Panc1 (cell line): ENCODE results near the gene EHD4. TPM values are rescaled to one million over a fixed set of nuclear protein-coding genes. Genes with fewer than 3 reads are reported as not detected.

Source experiments
- ATAC-seq: fragments of 200-7000 bp; cut with Tn5 transposase; 2 replicates; pipeline ENCODE4 v1.9.1; 2020; ENCODE audit warnings: mild to moderate bottlenecking, moderate library complexity
- BruUV-seq: library from RNA; stranded (reverse); fragments of 400-500 nt; replicated peaks from 2 replicates; lab custom pipeline; 2021; lab: Mats Ljungman, UMichigan
- CTCF ChIA-PET: fragments of 300-600 bp; sonication (Branson Sonifier 250); formaldehyde crosslinking; loops from one replicate; lab custom pipeline; 2022; ENCODE audit warnings: antibody characterized with exemption; lab: Charles Lee
- POLR2A ChIA-PET: fragments of 300-600 bp; sonication (Branson Sonifier 250); formaldehyde crosslinking; loops from one replicate; lab custom pipeline; 2022; ENCODE audit warnings: antibody characterized with exemption; lab: Charles Lee
- DNase-seq: peaks from one replicate; pipeline ENCODE4 v3.0.0-alpha.2; 2010; ENCODE audit warnings: low read depth, low spot score
- H3K27ac ChIP-seq: 2 replicates; pipeline ENCODE4 v1.5.1; 2011; ENCODE audit warnings: mild to moderate bottlenecking, low read length, inconsistent platforms
- H3K27me3 ChIP-seq: fragments of 200-500 bp; sonication (Bioruptor generic); 2 replicates; pipeline ENCODE4 v1.6.0; 2014; ENCODE audit warnings: low read length, inconsistent platforms; ENCODE audit not compliant: control insufficient read depth, insufficient read depth
- H3K36me3 ChIP-seq: fragments of 200-500 bp; sonication (Bioruptor generic); 2 replicates; pipeline ENCODE4 v1.5.1; 2014; ENCODE audit warnings: inconsistent platforms, mild to moderate bottlenecking, low read length, moderate library complexity; ENCODE audit not compliant: control insufficient read depth, insufficient read depth
- H3K4me1 ChIP-seq: 2 replicates; pipeline ENCODE4 v1.5.1; 2011; ENCODE audit warnings: inconsistent platforms, mild to moderate bottlenecking, low read length, moderate library complexity; ENCODE audit not compliant: control insufficient read depth, insufficient read depth
- H3K4me3 ChIP-seq, 2 experiments: 2 replicates each; pipeline ENCODE4 v1.5.1; 2011 to 2012; ENCODE audit warnings: low read depth in 2 of 2, low read length in 2 of 2, mild to moderate bottlenecking in 2 of 2, inconsistent platforms in 1 of 2, moderate library complexity in 1 of 2
- H3K9me3 ChIP-seq: fragments of 200-500 bp; sonication (Bioruptor generic); 2 replicates; pipeline ENCODE4 v1.5.1; 2014; ENCODE audit warnings: low read depth, mild to moderate bottlenecking, inconsistent platforms, low read length, moderate library complexity; ENCODE audit not compliant: control insufficient read depth, insufficient read depth
- POLR2AphosphoS5 ChIP-seq: IDR thresholded peaks from 2 replicates; pipeline ENCODE4 v1.6.1; 2012; ENCODE audit warnings: mild to moderate bottlenecking, low read depth, low read length, moderate library complexity
- REST ChIP-seq, 2 experiments: IDR thresholded peaks; 2 replicates each; pipeline ENCODE4 v1.6.1; 2011 to 2012; ENCODE audit warnings: low read depth in 2 of 2, control low read depth in 1 of 2, low read length in 1 of 2, mild to moderate bottlenecking in 1 of 2, moderate library complexity in 1 of 2; ENCODE audit not compliant: insufficient read depth in 1 of 2
- SIN3A ChIP-seq: IDR thresholded peaks from 2 replicates; pipeline ENCODE4 v1.6.1; 2012; ENCODE audit warnings: low read depth, mild to moderate bottlenecking, low read length, moderate library complexity, borderline replicate concordance; ENCODE audit not compliant: insufficient read depth
- TCF7L2 ChIP-seq: IDR thresholded peaks from 2 replicates; pipeline ENCODE4 v1.6.1; 2011; ENCODE audit warnings: mild to moderate bottlenecking, low read depth, low read length, inconsistent platforms
- in situ Hi-C: cut with HindIII; loops from 2 replicates; pipeline ENCODE4 v1.10.0; 2016; ENCODE audit warnings: low sequenced_read_pairs, low pct_unique_long_range_greater_than_20kb
- intact Hi-C: fragments of 100-400 bp; cut with micrococcal nuclease; formaldehyde crosslinking; loops from one replicate; pipeline ENCODE4 v1.10.0; 2022; ENCODE audit not compliant: unreplicated experiment
- total RNA-seq: library from RNA; stranded (reverse); gene quantifications from one replicate; pipeline ENCODE4 v1.2.1, GENCODE V29; 2021; ENCODE audit not compliant: unreplicated experiment
- TF ChIP-seq, protein P1 (sequence below): fragments of 450-650 bp; IDR thresholded peaks from 2 replicates; pipeline ENCODE4 v1.5.1; 2017; ENCODE audit warnings: mild to moderate bottlenecking

EHD4 gene
- total RNA-seq, 1 experiment from 2014 or later = 43.2 TPM

DNA sequence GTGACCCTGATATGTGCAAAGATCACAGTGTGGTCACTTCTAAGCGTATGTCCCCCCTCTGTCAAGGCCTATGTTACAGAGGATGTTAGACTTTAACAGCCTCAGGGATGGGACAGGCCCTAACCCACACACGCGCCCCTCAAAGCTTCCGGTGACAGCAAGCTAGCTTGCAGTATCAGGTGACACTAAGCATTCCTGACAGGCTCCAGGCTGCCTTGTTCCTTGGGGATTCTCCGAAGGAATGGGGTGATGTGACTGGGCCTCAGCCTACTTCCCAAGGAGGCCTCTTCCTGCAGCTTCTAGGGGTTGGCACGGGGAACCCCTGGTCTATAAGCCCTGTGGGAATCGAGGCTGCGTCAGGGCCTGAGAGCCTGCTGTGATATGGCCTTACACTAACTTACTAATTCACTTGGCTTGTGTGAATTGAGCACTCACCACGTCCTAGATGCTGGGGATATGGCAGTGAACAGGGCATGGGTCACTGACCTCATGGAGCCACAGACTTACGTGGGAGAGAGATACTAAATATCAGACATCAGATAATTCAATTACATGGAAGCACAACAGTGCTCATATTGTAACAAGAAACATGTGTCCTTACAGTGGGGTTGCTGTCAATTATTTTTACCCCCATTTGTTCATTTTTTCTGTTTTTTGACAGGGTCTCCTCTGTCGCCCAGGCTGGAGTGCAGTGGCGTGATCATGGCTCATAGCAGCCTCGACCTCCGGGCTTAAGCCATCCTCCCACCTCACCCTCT lies 67.1 kb downstream of the EHD4 start:
- ATAC-seq = peak; percentile 32; the same call in 1 of the 2 replicates

DNA sequence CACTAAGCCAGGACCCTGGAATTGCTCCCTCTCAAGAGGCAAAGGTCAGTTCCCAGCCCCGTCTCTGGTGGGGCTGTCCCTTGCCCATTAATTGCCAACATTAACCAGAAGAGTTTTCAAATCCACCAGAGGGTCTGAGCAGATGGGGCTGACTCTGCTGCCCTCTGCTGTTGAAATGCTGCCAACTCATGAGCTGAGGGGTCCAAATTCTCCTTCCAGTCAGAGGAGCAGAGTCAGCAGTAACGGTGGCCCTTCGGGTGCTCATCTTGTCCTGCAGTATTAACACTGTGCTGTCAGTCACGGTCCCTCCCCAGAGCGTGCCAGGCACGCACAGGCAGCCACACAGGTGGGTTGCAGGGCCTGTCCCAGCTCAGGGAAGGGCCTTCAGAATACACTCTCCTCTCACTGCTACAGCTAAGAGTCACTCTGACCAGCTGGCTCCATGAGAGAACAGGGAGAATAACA lies 67.8 kb downstream of the EHD4 start:
- in situ Hi-C loops (no loop called here), intact Hi-C loops (no loop called here)
- DNase-seq = peak; percentile 54
- POLR2A ChIA-PET = no interaction called here
- ATAC-seq = peak; percentile 90
- CTCF ChIA-PET = interaction anchor here (0.6 to 1.5 kb wide), 8 partner anchors 11 to 977 kb away, joined by 3 to 5 read pairs (median 4); partner anchors contain the start of gene MAPKBP1
- H3K27ac ChIP-seq = peak overlapping the region; percentile 30; the same call in 1 of the 2 replicates
- no peak for TF ChIP-seq SIN3A
- TF ChIP-seq, protein P1, sequence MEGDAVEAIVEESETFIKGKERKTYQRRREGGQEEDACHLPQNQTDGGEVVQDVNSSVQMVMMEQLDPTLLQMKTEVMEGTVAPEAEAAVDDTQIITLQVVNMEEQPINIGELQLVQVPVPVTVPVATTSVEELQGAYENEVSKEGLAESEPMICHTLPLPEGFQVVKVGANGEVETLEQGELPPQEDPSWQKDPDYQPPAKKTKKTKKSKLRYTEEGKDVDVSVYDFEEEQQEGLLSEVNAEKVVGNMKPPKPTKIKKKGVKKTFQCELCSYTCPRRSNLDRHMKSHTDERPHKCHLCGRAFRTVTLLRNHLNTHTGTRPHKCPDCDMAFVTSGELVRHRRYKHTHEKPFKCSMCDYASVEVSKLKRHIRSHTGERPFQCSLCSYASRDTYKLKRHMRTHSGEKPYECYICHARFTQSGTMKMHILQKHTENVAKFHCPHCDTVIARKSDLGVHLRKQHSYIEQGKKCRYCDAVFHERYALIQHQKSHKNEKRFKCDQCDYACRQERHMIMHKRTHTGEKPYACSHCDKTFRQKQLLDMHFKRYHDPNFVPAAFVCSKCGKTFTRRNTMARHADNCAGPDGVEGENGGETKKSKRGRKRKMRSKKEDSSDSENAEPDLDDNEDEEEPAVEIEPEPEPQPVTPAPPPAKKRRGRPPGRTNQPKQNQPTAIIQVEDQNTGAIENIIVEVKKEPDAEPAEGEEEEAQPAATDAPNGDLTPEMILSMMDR = peak; percentile 89
- no TSS peak for BruUV-seq
- H3K36me3 ChIP-seq = peaks cover 7% of the 10 kb centered on the region; the same call in 1 of the 2 replicates
- H3K4me3 ChIP-seq = no peak overlapping the region
- no peaks in the 10 kb centered on the region for H3K9me3 ChIP-seq
- H3K27me3 ChIP-seq = no peaks in the 10 kb centered on the region
- 0 out of 2 replicates have a peak, but pooled peaks cover 2% of the 10 kb centered on the region for H3K4me1 ChIP-seq

More for the DNA sequence above, 67.1 kb downstream of the EHD4 start:
- DNase-seq = no peak
- intact Hi-C loops = no loop called here
- Histone ChIP-seq H3K9me3 (no peaks in the 10 kb centered on the region), H3K4me1 (0 out of 2 replicates have a peak, but pooled peaks cover 2% of the 10 kb centered on the region), H3K27ac (no peak overlapping the region; the same call in 1 of the 2 replicates), H3K27me3 (no peaks in the 10 kb centered on the region), H3K36me3 (peaks cover 7% of the 10 kb centered on the region; the same call in 1 of the 2 replicates), H3K4me3 (no peak overlapping the region)
- TF ChIP-seq REST (IDR thresholded peaks at IDR 0.05; ENCODE audit: insufficient read depth in 1 of 2, low read depth in 2 of 2, low read length in 1 of 2) (no peak), POLR2AphosphoS5 (no peak), SIN3A (no peak), TCF7L2 (no peak)
- TF ChIP-seq, protein P1 = no peak
- BruUV-seq = no TSS peak
- POLR2A ChIA-PET = no interaction called here
- in situ Hi-C loops = no loop called here
- CTCF ChIA-PET = interaction anchor here (0.6 to 1.5 kb wide), 9 partner anchors 12 to 977 kb away, joined by 3 to 6 read pairs (median 4); partner anchors contain the start of gene MAPKBP1
